Stimulated activated CD4-positive, alpha-beta T cell treated with anti-CD3 and anti-CD28 coated beads, TNF-alpha, amount 100 ng/mL, for 4 hours (primary cell): Measurements from ENCODE around the gene TMTC2.

Experiments used
- DNase-seq, 3 experiments: peaks; one replicate each; pipeline ENCODE4 v3.0.0-alpha.2; 2020; ENCODE audit warnings: low read depth in 3 of 3

Gene TMTC2

DNA sequence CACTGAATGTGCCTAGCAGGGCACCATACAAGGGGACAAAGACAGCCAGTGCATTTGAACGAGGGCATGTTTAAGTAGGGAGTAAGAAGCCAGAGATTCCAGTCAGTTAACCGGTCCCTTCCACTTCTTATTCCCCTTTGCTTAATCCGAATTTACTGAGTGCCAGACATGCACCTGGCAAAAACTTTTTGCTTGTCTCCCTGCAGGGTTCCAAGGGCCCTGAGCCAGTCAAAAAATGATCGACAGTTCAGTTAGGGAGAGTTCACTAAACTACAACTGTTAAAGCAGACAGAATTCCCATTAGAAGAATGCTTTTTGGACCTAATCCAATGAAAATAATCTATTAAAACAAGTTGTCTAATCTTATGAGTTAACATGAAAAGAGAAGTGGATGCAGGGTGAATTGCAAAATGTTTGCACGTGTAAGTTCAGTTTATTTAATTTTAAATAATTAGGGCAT is 193.8 kb downstream of the TMTC2 start:
- no peak for DNase-seq

DNA sequence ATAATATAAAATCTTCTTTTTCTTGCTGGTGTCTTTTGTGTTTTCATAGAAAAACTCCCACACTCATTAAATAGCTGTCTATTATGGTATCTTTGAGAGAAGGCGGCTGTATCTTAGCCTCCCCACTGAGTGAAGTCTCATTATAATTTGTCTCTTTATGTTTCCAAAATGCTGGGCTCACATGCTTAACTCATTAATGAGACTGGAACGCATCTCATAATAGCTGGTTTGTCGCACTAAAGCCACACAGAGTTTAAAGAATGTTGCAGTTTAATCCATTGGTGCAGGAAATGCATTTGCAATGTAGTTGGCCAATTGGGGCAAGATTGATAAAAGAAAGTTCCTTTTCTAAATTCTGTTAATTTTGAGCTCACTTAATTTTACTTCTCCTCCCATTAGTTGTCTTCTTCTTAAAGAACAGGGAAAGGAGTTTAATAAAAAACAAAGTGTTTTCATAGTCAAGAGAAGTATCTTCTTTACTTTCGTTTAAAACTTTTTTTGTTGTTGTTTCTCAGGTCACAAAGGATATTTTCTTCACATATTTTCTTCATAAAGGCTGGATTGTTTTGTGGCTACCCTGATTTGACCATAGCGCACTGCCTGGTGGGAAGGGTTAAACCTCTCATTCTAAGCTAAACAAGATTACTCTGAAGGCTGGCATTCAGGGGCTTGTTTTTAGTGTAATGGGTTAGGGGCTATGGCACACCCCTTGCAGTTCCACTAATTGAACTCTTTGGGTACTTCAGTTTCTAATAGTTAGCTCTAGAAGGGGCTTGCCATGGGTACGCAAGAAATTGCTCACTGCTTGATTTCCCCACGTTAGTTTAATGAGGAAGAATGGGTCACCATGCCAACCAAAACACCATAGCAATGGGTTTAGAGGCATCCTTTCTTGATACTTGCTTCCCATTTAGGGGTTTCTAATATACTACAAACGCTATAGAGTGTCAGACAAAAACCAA is 197.0 kb downstream of the TMTC2 start:
- DNase-seq = no peak

- DNase-seq = no peak
Observed at GRCh38 chr12:82886671-82887340, 200.1 kb downstream of the TMTC2 start.

DNA sequence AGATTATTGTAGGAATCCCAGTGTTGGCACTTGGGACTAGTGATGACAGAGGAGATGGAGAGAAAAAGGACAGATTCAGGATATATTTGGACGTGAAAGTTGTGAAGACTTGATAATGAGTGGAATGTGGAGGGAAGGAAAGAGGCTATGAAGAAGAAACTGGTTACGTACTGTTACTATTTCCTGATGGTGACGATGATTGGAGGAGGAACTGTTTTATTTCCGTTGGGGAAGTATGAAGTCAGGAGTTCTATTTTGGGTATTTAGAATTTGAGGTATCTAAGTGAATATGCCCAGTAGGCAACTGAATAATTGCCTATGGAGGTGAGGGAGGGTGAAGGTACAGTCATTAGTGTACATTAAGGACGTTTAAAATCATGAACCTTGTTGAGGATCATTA is 207.2 kb downstream of the TMTC2 start:
- DNase-seq = no peak

- DNase-seq = no peak
Observed at GRCh38 chr12:82896277-82896676, 209.6 kb downstream of the TMTC2 start.

DNA sequence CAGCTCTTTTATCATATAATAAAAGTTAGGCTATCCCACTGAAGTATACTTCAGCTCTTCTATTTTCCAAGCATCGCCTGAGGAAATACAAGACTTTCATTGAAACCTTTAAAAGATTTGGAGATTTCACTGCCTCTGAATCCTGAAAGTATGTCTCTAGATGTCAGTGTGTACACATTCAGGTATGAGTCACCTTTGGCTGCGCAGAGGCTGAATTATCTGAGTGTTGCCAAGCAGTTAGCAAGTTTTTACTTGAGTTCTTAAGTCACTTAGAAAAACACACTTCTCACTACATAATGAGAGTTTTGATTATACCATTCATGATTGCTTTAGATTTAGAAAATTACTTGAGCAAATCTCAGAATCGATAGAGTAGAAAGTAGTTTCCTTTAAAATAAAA is 210.3 kb downstream of the TMTC2 start:
- DNase-seq = no peak

DNA sequence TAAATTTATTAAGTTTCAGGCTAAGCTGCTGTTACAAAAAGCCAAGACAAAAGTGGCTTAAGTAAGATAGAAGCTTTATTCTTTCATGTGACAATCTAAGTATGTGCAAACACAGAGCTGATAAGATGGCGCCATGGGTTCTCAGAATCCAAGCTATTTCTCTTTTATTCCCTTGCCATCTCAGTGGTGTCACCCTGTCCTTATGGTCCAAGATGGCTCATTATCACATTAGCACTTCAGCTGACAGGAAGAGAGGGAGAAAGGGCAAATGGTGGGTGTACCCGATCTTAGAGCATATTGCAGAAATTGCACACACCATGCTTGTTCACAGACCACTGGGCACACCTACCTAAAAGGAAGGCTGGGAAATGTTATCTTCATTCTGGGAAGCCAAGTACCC is 211.7 kb downstream of the TMTC2 start:
- no peak for DNase-seq

GRCh38 chr12:82904219-82904790 is 217.6 kb downstream of the TMTC2 start:
- DNase-seq = no peak

- no peak for DNase-seq
Observed at GRCh38 chr12:82910246-82910893, 223.7 kb downstream of the TMTC2 start.

GRCh38 chr12:82912406-82912805 is 225.7 kb downstream of the TMTC2 start:
- DNase-seq = no peak

- DNase-seq = no peak
Observed at GRCh38 chr12:82919388-82920054, 232.8 kb downstream of the TMTC2 start.

GRCh38 chr12:82923935-82924334 is 237.2 kb downstream of the TMTC2 start:
- no peak for DNase-seq

GRCh38 chr12:82926630-82927029 is 239.9 kb downstream of the TMTC2 start:
- no peak for DNase-seq

- no peak for DNase-seq
Observed at GRCh38 chr12:82930301-82930700, 243.6 kb downstream of the TMTC2 start.

DNA sequence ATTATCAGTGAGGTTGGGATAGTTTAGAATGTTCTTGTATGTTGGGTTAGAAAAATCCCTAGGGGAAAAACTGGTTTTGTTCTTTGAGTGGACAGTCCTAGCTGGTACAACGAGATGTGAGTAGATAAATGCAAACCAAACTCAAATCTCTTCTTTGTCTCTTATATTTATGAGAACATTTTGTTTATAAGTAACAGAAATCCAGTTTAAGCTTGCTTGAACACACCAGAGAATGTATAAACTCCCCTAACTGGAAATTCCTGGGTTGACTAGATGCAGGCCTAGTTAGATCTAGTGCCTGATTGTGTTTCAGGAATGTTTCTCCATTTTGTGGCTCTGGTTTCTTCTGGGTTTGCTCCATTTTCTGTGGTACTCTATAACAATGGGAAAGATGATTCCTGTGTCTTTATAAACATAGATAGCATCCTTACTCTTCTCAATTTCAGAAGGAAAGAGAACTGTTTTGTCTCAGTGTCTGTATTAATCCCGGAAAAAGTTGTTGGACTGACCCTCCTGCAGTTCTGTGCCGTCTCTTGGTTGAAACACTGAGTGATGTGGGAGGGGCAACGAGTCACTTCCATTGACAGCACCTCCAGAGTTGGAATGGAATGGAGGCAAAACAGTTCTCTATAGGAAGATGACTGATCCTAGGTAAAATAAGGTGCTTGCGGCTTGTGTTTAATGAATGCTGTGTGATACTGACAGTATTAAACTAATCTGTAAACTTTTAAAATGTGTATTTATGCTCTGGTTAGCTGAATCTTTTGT is 244.8 kb downstream of the TMTC2 start:
- no peak for DNase-seq

DNA sequence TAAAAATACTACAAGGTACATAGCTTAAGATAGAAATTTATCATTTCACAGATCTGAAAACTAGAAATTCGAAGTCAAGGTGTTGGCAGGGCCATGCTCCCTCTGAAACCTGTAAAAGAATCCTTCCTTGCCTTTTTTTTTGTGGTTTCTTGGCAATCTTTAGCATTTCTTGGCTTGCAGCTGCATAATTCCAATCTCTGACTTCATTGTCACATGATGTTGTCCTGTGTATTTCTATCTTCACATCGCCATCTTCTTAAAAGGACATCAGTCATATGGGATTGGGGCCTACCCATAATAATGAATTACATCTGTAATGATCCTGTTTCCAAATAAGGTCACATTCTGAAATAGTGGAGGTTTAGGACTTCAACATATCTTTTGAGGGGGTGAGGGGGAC is 250.4 kb downstream of the TMTC2 start:
- DNase-seq = no peak

GRCh38 chr12:82942521-82942920 is 255.8 kb downstream of the TMTC2 start:
- no peak for DNase-seq

DNA sequence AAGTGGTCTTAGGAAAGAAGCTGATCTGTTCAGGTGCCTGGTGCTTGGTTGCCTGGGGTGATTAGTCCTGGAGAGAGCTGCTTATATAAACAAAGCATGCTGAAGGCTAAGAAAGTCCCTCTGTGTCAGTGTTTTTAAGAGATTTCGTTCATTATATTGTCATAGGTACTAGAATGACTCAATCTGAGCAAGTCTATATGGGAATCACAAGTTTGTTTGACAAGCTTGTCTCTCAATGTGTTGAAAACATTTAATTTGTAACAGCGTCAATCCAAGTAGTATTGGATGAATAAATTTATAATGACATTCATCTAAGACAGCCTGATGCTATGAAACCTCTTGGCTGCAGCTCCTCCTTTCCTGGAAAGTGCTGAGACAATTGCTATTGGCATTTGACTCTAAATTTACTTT is 256.3 kb downstream of the TMTC2 start:
- no peak for DNase-seq

GRCh38 chr12:82948491-82948890 is 261.8 kb downstream of the TMTC2 start:
- no peak for DNase-seq

DNA sequence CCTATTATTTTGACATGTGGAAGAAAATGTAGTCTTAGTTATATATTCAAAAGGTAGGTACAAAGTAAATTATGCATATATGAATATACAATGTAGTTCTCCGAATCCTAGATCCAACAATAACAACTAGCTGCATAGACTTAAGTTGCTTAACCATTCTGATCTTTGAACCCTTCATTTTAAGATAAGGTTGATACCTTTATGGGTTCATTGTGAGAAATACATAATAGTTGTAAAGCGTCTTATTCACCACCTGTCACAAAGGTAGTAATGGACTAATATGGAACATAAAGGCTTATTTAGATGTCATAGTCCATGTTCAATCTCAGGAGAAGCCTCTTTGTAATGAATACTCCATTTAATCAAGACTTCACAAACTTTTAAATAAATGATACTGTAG is 263.6 kb downstream of the TMTC2 start:
- DNase-seq = no peak

GRCh38 chr12:82952946-82953345 is 266.2 kb downstream of the TMTC2 start:
- DNase-seq = no peak
